ENCODE results near the gene SYNPO2. TPM values are rescaled to one million over a fixed set of nuclear protein-coding genes. Genes with fewer than 3 reads are reported as not detected.

Gene SYNPO2
- total RNA-seq, 4 donors from 2014 or later = 23.1 to 63.8 (median 42.4) TPM

DNA sequence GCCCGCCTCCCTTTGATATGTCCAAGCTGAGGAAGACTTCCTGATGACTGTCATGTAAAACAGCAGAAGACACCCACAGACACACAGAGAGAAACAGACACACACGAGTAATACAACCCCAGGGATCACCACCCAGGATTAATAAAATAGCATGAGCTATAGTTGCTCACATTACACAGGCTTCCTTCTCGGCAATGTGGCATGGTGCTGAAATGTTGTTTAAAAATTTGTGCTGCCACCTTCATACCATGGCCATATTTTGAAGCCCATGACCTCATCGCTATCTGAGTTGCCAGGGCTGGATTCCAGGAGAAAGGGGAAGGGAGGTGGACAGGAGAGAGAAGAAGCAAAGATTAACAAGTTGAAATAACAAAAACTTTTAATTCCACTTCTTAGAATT lies 111.7 kb downstream of the SYNPO2 start:
- TF ChIP-seq, protein P1, sequence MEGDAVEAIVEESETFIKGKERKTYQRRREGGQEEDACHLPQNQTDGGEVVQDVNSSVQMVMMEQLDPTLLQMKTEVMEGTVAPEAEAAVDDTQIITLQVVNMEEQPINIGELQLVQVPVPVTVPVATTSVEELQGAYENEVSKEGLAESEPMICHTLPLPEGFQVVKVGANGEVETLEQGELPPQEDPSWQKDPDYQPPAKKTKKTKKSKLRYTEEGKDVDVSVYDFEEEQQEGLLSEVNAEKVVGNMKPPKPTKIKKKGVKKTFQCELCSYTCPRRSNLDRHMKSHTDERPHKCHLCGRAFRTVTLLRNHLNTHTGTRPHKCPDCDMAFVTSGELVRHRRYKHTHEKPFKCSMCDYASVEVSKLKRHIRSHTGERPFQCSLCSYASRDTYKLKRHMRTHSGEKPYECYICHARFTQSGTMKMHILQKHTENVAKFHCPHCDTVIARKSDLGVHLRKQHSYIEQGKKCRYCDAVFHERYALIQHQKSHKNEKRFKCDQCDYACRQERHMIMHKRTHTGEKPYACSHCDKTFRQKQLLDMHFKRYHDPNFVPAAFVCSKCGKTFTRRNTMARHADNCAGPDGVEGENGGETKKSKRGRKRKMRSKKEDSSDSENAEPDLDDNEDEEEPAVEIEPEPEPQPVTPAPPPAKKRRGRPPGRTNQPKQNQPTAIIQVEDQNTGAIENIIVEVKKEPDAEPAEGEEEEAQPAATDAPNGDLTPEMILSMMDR (IDR thresholded peaks at IDR 0.05; ENCODE audit: low read depth) = no peak

- TF ChIP-seq, protein P1 (IDR thresholded peaks at IDR 0.05; ENCODE audit: low read depth) = no peak
Observed at GRCh38 chr4:119002476-119002875, 113.8 kb downstream of the SYNPO2 start.

DNA sequence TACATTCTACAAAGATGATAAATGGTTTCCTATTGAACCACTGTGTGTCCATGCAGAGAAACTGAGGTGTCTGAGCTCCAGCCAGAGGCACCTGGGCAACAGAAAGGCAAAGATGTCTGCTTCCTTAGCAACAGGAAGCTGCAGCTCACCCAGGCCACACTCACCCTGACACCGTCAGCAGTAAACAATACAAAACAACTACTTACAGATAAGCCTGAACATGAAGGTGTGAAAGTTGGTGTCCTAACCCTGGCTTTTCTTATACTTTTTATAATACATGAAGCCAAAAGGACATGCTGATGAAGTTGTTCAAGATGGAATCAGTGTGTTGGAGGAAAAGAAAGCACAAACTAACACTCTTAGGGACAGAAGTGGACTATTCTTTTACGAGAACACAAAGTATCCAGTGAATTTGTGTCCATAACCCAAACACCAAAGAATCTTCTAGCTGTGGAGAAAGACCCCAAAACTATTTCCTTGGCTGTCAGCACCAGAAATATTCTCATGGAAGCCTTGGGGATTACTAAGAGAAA lies 117.3 kb downstream of the SYNPO2 start:
- TF ChIP-seq, protein P1 (IDR thresholded peaks at IDR 0.05; ENCODE audit: low read depth) = no peak

- TF ChIP-seq, protein P1 (IDR thresholded peaks at IDR 0.05; ENCODE audit: low read depth) = no peak
Observed at GRCh38 chr4:119008761-119009160, 120.1 kb downstream of the SYNPO2 start.

DNA sequence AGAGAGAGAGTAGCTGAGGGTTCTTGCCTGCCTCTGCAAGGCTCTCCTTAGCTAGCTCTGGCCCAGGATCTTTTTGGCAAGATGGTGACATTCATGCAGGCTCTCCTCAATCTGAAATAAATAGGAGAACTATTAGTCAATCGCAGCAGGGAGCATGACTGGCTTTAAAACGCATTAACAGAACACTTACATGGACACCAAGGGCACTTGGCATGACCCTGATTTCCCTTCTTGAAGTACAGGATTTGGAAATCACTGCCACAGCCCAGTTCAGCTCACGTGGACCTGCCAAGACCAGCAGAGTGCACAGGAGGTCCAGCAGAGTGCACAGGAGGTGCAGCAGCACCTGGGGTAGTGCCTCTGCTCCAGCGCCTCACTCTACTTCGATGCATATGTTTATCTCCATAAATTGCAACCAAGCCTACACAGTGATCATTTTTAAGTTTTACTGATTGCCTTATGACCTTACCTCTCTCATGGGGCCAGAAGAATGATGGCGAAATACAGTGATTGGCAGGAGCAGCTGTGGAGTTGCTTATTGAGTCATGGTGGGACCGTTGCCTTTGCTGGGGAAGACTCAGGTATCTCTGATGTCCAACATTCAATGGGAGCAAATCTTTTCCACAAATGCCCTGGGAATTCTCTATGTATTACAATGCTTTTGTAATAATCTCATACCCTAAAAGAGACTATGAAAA lies 122.4 kb downstream of the SYNPO2 start:
- TF ChIP-seq, protein P1 (IDR thresholded peaks at IDR 0.05; ENCODE audit: low read depth) = no peak

GRCh38 chr4:119011607-119011988 lies 122.9 kb downstream of the SYNPO2 start:
- TF ChIP-seq, protein P1 (IDR thresholded peaks at IDR 0.05; ENCODE audit: low read depth) = no peak

DNA sequence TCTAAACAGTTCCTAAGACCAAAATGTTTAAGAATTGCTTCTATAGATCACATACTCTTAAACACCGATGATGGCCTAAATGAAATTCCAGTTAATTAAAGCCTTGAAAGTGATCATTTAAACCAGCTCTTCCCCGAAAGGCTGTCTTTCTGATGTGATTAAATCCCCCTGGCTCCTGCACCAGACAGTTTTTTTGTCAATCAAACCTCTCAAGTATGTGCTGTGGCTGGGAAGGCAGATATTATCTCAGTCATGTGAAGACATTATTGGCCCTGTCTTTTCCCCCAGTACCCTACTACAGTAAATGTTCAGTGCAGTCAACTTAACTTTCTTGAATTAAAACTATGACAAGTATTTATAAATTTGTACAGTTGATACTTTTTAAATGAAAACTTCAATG lies 126.0 kb downstream of the SYNPO2 start:
- TF ChIP-seq, protein P1 (IDR thresholded peaks at IDR 0.05; ENCODE audit: low read depth) = no peak

Measured in subcutaneous adipose tissue (tissue), 4 donors.